NCI-H69 (cell line): ENCODE results near the gene PDE9A.
A peak's percentile ranks its signal among the peaks of the same experiment; 100 is the strongest.
"Not testable (repeated sequence)": the region's sequence is repeated elsewhere in the genome, so short reads cannot be mapped to it uniquely, and the experiment has no call there.

ENCODE experiments used
- DNase-seq: peaks from one replicate; lab custom pipeline; 2025; lab: John Stamatoyannopoulos, UW

PDE9A gene

GRCh38 chr21:42801616-42802015 is 148.2 kb downstream of the PDE9A start:
- not testable (repeated sequence) for DNase-seq

DNA sequence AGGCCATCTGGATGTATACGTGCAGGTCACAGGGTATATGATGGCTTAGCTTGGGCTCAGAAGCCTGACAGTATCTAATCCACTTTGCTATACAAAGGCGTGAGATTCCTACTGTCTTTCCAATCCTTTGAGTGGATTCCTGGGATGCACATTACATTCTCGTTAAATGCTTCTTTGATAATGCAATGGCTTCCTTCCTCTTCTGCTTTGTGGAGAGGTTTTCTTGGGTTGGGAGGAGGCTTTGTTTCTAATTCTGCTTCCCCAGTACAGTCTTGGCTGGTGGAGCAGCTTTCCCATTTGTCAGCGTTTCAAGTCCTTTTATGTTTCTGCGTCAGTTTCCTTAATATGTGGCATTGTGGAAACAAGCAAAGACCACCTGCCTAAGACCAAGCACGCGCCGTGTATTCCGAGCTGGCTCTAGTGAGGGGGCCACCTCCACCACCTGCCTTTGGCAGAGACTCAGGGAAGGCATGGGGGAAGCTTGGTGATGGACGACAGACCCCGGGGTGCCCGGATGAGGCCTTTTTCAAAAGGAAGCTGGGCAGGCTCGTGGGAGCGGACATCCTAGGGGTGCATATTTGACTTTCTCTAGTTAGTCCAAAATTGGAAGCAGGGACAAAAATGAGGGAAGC is 153.2 kb downstream of the PDE9A start:
- DNase-seq: no peak

- not testable (repeated sequence) for DNase-seq
These were observed 154.0 kb downstream of the PDE9A start for GRCh38 chr21:42807293-42807895.

- no peak for DNase-seq
These were observed 154.7 kb downstream of the PDE9A start for GRCh38 chr21:42807938-42808613.

GRCh38 chr21:42809171-42809570 is 155.8 kb downstream of the PDE9A start:
- DNase-seq: no peak

DNA sequence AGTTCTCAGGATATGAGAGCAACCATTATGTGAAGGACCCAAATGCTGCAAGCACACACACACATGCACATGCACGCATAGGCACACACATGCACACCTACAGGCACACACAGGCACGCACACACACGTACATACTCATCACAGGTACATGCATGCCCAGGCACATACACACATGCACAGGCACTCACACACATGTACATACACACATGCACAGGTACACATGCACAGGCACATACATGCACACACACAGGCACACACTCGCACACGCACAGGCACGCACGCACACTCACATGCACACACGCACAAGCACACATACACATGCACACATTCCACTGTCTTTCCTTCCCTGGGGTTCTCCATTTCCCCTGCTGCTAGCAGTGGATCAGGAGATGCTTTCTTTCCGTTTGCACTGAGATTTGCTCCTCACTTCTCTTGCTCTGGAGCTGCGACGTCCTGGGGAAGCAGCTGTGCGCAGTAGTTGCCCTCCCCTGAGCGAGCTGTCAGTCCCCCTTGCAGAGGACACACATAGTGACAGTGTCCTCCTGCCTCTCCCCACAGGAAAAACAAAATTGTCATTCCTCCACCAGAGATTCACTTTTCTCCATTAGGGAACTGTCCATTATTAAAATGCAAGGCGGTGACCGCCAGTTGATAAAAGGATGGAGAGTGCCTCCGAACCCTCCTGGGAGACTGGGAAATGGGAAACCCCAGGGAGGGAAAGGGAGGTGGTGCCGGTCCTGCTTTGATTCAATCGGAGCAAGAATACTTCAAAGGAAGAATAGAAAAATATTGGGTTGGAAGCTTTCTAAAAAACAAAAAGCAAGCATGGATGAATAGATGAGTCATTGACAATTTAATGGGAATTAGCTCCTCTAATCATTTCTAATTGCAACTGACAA is 156.4 kb downstream of the PDE9A start:
- no peak for DNase-seq

- no peak for DNase-seq
These were observed 158.5 kb downstream of the PDE9A start for GRCh38 chr21:42811960-42812359.

GRCh38 chr21:42812528-42813241 is 159.3 kb downstream of the PDE9A start:
- not testable (repeated sequence) for DNase-seq

DNA sequence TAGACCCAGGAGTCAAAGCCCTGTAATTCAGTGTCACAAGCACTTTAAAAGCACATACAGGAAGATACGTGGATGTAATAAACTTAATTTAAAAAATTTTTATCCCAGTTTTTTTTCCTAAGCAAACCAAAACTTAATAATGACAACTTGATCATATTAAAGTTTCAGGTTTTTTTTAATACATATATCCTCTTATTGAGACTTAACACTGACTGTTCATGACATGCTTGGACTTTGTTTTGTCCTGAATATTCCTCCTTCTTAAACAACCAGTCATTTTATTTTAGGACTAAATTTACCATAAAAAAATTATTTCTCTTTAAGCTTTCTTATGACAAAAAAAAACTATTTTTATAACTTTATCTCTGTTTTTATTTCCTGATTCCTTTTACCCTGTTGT is 161.8 kb downstream of the PDE9A start:
- peak; percentile 25 for DNase-seq

GRCh38 chr21:42818328-42818749 is 164.9 kb downstream of the PDE9A start:
- DNase-seq: peak; percentile 47

DNA sequence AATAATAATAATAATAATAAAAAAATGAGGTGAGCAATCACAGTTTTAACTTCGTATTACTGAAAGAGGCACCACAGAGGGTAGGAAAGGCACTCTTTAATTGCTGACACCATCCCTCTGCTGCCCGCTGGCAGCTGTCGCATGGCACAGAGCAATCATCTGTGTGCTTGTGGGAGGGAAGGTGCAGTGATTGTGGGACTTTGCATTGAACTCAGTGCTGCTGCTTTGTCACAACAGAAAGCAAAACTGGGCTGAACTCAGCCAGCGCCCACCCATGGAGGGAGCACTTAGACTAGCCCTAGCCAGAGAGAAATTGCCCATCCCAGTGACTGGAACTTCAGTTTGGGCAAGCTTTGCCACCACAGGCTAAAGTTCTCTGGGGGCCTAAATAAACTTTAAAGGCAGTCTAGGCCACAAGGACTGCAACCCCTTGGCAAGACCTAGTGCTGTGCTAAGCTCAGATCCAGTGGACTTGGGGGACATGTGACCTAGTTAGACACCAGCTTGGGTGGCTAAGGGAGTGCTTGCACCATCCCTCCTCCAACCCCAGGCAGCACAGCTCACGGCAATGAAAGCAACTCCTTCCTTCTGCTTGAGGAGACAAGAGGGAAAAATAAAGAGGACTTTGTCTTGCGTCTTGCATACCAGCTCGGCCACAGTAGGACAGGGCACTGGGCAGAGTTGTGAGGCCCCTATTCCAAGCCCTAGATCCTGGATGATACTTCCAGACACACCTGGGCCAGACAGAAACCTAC is 166.6 kb downstream of the PDE9A start:
- DNase-seq: peak; percentile 13

- DNase-seq: peak; percentile 96
These were observed 167.4 kb downstream of the PDE9A start for GRCh38 chr21:42820616-42821465.
